Right atrium auricular region (tissue), 2 donors: Measurements from ENCODE around the gene FAM184A. TPM values are rescaled to one million over a fixed set of nuclear protein-coding genes. Genes with fewer than 3 reads are reported as not detected.

Experiments used
- DNase-seq: peaks from one replicate; pipeline ENCODE4 v3.0.0-alpha.2; 2019; ENCODE audit warnings: low spot score
- H3K27ac ChIP-seq, 2 donors: fragments of 200-600 bp; sonication (generic); 1 replicate in 1 of 2; 2 replicates in 1 of 2; pipeline ENCODE4 v1.5.1; 2016 to 2019
- H3K27me3 ChIP-seq, 2 donors: fragments of 200-600 bp; sonication (generic); one replicate each; pipeline versions ENCODE4 v1.5.1 to v1.6.0; 2017 to 2019
- H3K36me3 ChIP-seq: fragments of 200-600 bp; sonication (generic); one replicate; pipeline ENCODE4 v1.5.1; 2016
- H3K4me1 ChIP-seq, 2 donors: fragments of 200-600 bp; sonication (generic); one replicate each; pipeline versions ENCODE4 v1.5.1 to v1.6.0; 2017 to 2019
- H3K4me3 ChIP-seq, 2 donors: fragments of 200-600 bp; sonication (generic); 1 replicate in 1 of 2; 2 replicates in 1 of 2; pipeline ENCODE4 v1.5.1; 2017 to 2019; ENCODE audit warnings: mild to moderate bottlenecking in 1 of 2, moderate library complexity in 1 of 2
- H3K9me3 ChIP-seq, 2 donors: fragments of 200-600 bp; sonication (generic); one replicate each; pipeline ENCODE4 v1.5.1; 2019
- total RNA-seq, 2 donors: library from RNA; depleted of rRNA; stranded (reverse); fragments of >200 nt; gene quantifications; one replicate each; pipeline ENCODE4 v1.1.0, GENCODE V29; 2016
- TF ChIP-seq, protein P1 (sequence below), 2 donors: fragments of 200-600 bp; sonication (generic); IDR thresholded peaks; one replicate each; pipeline ENCODE4 v1.5.1; 2019; ENCODE audit warnings: antibody characterized with exemption in 2 of 2

FAM184A gene
- total RNA-seq, 2 donors from 2014 or later, result 1.3 to 2.2 TPM

DNA sequence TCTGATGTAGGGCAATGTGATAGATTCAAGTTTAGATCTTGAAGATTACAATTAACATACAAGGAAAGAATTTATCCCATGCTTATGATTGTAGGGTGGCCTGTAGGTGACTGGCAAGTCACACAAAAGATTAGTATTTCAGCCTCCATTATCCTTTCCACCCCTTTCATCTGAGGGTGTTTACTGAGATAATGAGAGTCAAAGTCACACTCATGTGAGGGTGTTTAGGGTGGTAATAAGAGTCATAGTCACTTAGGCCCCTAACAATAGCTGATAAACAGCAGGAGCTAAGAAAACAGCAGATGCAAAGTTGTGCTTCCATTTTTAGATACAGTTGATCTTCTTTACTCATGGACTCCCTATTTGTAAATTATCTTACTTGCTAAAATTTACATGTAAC is 11.4 kb downstream of the FAM184A start:
- Histone ChIP-seq H3K4me1 (no peaks in the 10 kb centered on the region), H3K27ac (no peak overlapping the region), H3K4me3 (no peak overlapping the region), H3K9me3 (no peaks in the 10 kb centered on the region), H3K36me3 (no peaks in the 10 kb centered on the region), H3K27me3 (no peaks in the 10 kb centered on the region)
- TF ChIP-seq, protein P1, sequence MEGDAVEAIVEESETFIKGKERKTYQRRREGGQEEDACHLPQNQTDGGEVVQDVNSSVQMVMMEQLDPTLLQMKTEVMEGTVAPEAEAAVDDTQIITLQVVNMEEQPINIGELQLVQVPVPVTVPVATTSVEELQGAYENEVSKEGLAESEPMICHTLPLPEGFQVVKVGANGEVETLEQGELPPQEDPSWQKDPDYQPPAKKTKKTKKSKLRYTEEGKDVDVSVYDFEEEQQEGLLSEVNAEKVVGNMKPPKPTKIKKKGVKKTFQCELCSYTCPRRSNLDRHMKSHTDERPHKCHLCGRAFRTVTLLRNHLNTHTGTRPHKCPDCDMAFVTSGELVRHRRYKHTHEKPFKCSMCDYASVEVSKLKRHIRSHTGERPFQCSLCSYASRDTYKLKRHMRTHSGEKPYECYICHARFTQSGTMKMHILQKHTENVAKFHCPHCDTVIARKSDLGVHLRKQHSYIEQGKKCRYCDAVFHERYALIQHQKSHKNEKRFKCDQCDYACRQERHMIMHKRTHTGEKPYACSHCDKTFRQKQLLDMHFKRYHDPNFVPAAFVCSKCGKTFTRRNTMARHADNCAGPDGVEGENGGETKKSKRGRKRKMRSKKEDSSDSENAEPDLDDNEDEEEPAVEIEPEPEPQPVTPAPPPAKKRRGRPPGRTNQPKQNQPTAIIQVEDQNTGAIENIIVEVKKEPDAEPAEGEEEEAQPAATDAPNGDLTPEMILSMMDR (IDR thresholded peaks at IDR 0.05), result no peak
- DNase-seq, result no peak

DNA sequence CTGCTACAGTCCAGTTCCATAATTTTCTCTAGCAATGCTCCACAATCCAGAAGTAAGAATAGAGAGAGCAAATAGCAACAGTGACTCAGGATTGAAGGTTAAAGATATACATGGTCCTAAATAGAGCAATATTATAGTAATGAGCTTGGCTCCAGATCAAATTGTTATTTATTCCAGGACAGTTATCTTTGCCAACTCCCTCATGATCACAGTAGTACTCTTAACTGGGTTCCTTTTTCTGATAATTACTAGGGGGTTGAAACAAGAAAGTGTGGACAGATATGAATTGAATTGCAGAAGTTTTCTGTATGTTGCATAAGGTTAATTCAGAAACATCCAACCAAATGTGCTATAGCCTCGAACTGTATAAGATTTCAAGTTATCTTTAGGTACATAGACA is 11.9 kb downstream of the FAM184A start:
- Histone ChIP-seq H3K27me3 (no peaks in the 10 kb centered on the region), H3K4me3 (no peak overlapping the region), H3K36me3 (no peaks in the 10 kb centered on the region), H3K27ac (no peak overlapping the region), H3K9me3 (no peaks in the 10 kb centered on the region), H3K4me1 (no peaks in the 10 kb centered on the region)
- TF ChIP-seq, protein P1 (IDR thresholded peaks at IDR 0.05), result no peak
- DNase-seq, result no peak

DNA sequence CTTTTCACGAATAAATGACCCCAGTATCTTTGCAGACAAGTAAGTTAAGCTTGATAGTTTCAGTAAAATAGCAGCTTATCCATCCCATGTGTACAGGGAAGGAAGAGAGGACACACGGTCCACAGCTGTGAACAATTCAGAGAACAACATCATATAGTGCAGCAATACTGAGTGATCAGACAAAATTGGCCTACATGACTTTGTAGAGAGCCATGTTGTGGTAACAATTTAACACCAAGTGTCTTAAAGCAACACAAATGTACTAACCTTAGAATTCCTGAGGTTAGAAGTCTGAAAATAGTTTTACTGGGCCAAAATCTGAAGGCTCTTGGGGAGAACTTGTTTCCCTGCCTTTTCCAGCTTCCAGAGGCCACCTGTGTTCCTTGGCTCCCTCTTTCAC is 12.5 kb downstream of the FAM184A start:
- no peak for DNase-seq
- TF ChIP-seq, protein P1 (IDR thresholded peaks at IDR 0.05), result no peak
- Histone ChIP-seq H3K27me3 (no peaks in the 10 kb centered on the region), H3K4me1 (no peaks in the 10 kb centered on the region), H3K36me3 (no peaks in the 10 kb centered on the region), H3K4me3 (no peak overlapping the region), H3K27ac (no peak overlapping the region), H3K9me3 (no peaks in the 10 kb centered on the region)

DNA sequence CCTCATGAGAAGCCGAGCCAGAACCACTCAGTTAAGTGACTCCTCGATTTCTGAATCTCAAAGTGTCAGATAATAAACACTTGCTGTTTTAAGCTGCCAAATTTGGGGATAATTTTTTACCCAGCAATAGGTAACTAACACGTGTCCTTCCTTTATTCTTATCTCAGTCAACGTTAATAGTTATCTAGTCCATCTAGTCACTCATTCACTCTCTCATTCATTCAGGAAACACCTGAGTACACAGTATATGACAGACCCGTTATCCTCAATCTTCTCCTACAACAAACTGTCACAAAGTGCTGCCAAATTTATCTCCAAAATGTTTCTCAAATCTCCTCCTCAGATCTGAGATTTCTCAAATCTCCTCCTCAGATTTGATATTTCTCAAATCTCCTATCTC is 13.1 kb downstream of the FAM184A start:
- Histone ChIP-seq H3K27ac (no peak overlapping the region), H3K36me3 (no peaks in the 10 kb centered on the region), H3K27me3 (no peaks in the 10 kb centered on the region), H3K4me1 (no peaks in the 10 kb centered on the region), H3K9me3 (no peaks in the 10 kb centered on the region), H3K4me3 (no peak overlapping the region)
- no peak for DNase-seq
- TF ChIP-seq, protein P1 (IDR thresholded peaks at IDR 0.05), result no peak

DNA sequence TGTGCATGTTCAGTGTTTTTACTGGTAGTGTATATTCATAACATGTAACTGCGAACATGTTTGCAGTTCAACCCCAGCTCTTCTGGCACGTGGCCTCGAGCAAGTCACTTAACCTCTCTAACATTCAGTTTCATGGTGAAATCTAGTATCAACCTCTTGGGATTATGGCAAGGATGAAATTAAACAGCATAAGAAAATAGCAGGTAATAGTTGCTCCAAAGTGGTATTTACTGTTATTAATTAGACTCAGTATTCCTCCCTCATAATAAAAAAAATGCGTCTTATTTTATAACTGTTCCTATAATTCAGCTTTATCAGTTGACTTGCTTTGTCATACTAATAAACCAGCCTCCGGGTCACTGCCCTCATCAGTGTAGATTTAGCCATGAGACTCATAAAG is 15.0 kb downstream of the FAM184A start:
- TF ChIP-seq, protein P1 (IDR thresholded peaks at IDR 0.05), result no peak
- H3K4me1 ChIP-seq, result no peaks in the 10 kb centered on the region
- no peak overlapping the region for H3K27ac ChIP-seq
- DNase-seq, result no peak
- H3K9me3 ChIP-seq, result no peaks in the 10 kb centered on the region
- no peak overlapping the region for H3K4me3 ChIP-seq
- no peaks in the 10 kb centered on the region for H3K27me3 ChIP-seq
- no peaks in the 10 kb centered on the region for H3K36me3 ChIP-seq

DNA sequence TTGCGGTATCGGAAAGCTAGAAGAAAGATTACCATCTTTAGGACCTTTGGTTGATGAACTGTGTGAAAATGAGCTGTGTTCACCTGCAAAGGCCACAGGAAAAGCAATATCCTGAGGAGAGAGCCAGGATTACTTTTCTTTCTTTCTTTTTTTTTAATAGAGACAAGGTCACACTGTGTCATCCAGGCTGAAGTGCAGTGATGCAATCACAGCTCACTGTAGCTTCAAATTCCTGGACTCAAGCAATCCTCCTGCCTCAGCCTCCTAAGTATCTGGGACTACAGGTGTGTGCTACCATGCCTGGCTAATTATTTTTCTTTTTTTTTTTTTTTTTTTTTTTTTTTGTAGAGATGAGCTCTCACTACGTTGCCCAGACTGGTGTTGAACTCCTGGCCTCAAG is 17.2 kb downstream of the FAM184A start:
- Histone ChIP-seq H3K4me3 (no peak overlapping the region), H3K36me3 (no peaks in the 10 kb centered on the region), H3K27ac (no peak overlapping the region), H3K4me1 (no peaks in the 10 kb centered on the region), H3K9me3 (no peaks in the 10 kb centered on the region), H3K27me3 (no peaks in the 10 kb centered on the region)
- DNase-seq, result no peak
- TF ChIP-seq, protein P1 (IDR thresholded peaks at IDR 0.05), result no peak
